Nephron progenitor cell (in vitro differentiated cells): ENCODE measurements around the gene WWOX.

ENCODE experiments used
- DNase-seq: peaks from one replicate; pipeline ENCODE4 v3.0.0; 2021
- H3K27ac Mint-ChIP-seq: 2 replicates; pipeline ENCODE4 v1.8.0; 2021; ENCODE audit warnings: mild to moderate bottlenecking, moderate library complexity, mixed read lengths
- H3K27me3 Mint-ChIP-seq: 2 replicates; pipeline ENCODE4 v1.8.0; 2021; ENCODE audit warnings: mild to moderate bottlenecking, low read depth, mixed read lengths; ENCODE audit not compliant: poor library complexity
- H3K36me3 Mint-ChIP-seq: 2 replicates; pipeline ENCODE4 v1.8.0; 2021; ENCODE audit warnings: low read depth, mixed read lengths
- H3K4me1 Mint-ChIP-seq: 2 replicates; pipeline ENCODE4 v1.8.0; 2021; ENCODE audit warnings: mixed read lengths
- H3K4me3 Mint-ChIP-seq: 2 replicates; pipeline ENCODE4 v1.8.0; 2021; ENCODE audit warnings: mild to moderate bottlenecking, moderate library complexity, mixed read lengths
- H3K9me3 Mint-ChIP-seq: 2 replicates; pipeline ENCODE4 v1.8.0; 2021; ENCODE audit warnings: mild to moderate bottlenecking, moderate library complexity, mixed read lengths
- CTCF ChIP-seq: fragments of 200-600 bp; sonication (generic); IDR thresholded peaks from 2 replicates; pipeline ENCODE4 v1.5.0; 2021; ENCODE audit warnings: antibody characterized with exemption

WWOX gene

GRCh38 chr16:78556421-78556820 lies 457.0 kb downstream of the WWOX start:
- Mint-ChIP-seq H3K27ac (no peak overlapping the region), H3K9me3 (peaks cover 28% of the 10 kb centered on the region), H3K4me3 (no peak overlapping the region), H3K27me3 (peaks cover 16% of the 10 kb centered on the region), H3K4me1 (peaks cover 31% of the 10 kb centered on the region), H3K36me3 (peaks cover 18% of the 10 kb centered on the region)
- TF ChIP-seq CTCF, result no peak
- no peak for DNase-seq

GRCh38 chr16:78560997-78561396 lies 461.5 kb downstream of the WWOX start:
- no peak for TF ChIP-seq CTCF
- Mint-ChIP-seq H3K36me3 (peaks cover 31% of the 10 kb centered on the region), H3K4me1 (peaks cover under 1% of the 10 kb centered on the region), H3K9me3 (peaks cover 44% of the 10 kb centered on the region), H3K4me3 (no peak overlapping the region), H3K27ac (no peak overlapping the region), H3K27me3 (peaks cover 16% of the 10 kb centered on the region)
- no peak for DNase-seq

GRCh38 chr16:78562111-78562510 lies 462.7 kb downstream of the WWOX start:
- DNase-seq, result no peak
- Mint-ChIP-seq H3K36me3 (peaks cover 31% of the 10 kb centered on the region), H3K27me3 (peaks cover 14% of the 10 kb centered on the region), H3K4me1 (no peaks in the 10 kb centered on the region), H3K4me3 (no peak overlapping the region), H3K9me3 (peaks cover 44% of the 10 kb centered on the region), H3K27ac (no peak overlapping the region)
- no peak for TF ChIP-seq CTCF

GRCh38 chr16:78562650-78563049 lies 463.2 kb downstream of the WWOX start:
- H3K4me3 Mint-ChIP-seq, result no peak overlapping the region
- peaks cover 44% of the 10 kb centered on the region for H3K9me3 Mint-ChIP-seq
- TF ChIP-seq CTCF, result no peak

GRCh38 chr16:78563905-78564304 lies 464.5 kb downstream of the WWOX start:
- no peak overlapping the region for H3K27ac Mint-ChIP-seq
- DNase-seq, result no peak
- H3K9me3 Mint-ChIP-seq, result peaks cover 33% of the 10 kb centered on the region
- H3K36me3 Mint-ChIP-seq, result peaks cover 25% of the 10 kb centered on the region
- H3K4me1 Mint-ChIP-seq, result peaks cover 5% of the 10 kb centered on the region
- peaks cover 11% of the 10 kb centered on the region for H3K27me3 Mint-ChIP-seq
- no peak for TF ChIP-seq CTCF
- no peak overlapping the region for H3K4me3 Mint-ChIP-seq

More at GRCh38 chr16:78562650-78563049, 463.2 kb downstream of the WWOX start:
- Mint-ChIP-seq H3K4me1 (peaks cover under 1% of the 10 kb centered on the region), H3K27ac (no peak overlapping the region), H3K27me3 (peaks cover 14% of the 10 kb centered on the region), H3K36me3 (peaks cover 31% of the 10 kb centered on the region)
- no peak for DNase-seq

GRCh38 chr16:78566397-78567073 lies 467.1 kb downstream of the WWOX start:
- peaks cover 5% of the 10 kb centered on the region for H3K4me1 Mint-ChIP-seq
- H3K27ac Mint-ChIP-seq, result no peak overlapping the region
- no peak for TF ChIP-seq CTCF
- DNase-seq, result no peak
- no peak overlapping the region for H3K4me3 Mint-ChIP-seq
- peaks cover 10% of the 10 kb centered on the region for H3K27me3 Mint-ChIP-seq
- H3K9me3 Mint-ChIP-seq, result peaks cover 16% of the 10 kb centered on the region
- H3K36me3 Mint-ChIP-seq, result peaks cover 13% of the 10 kb centered on the region
